Karpas-422 (cell line): ENCODE measurements around the gene TMEM187. TPM values are rescaled to one million over a fixed set of nuclear protein-coding genes. Genes with fewer than 3 reads are reported as not detected.
"Not testable (repeated sequence)": the region's sequence is repeated elsewhere in the genome, so short reads cannot be mapped to it uniquely, and the experiment has no call there.

Source experiments
- DNase-seq: peaks from one replicate; pipeline ENCODE4 v3.0.0-alpha.2; 2015
- H2AFZ ChIP-seq: fragments of 200-600 bp; sonication (generic); 2 replicates; pipeline ENCODE4 v1.6.1; 2014; ENCODE audit warnings: antibody characterized with exemption, low read length, mixed read lengths
- H3K27ac ChIP-seq: fragments of 200-600 bp; sonication (generic); 2 replicates; pipeline ENCODE4 v1.5.1; 2014; ENCODE audit warnings: mild to moderate bottlenecking, low read length, moderate library complexity
- H3K27me3 ChIP-seq: fragments of 200-600 bp; sonication (generic); 2 replicates; pipeline ENCODE4 v1.6.1; 2014; ENCODE audit warnings: low read length, mixed read lengths
- H3K36me3 ChIP-seq: fragments of 200-600 bp; sonication (generic); 2 replicates; pipeline ENCODE4 v1.6.1; 2014; ENCODE audit warnings: low read length, mixed read lengths; ENCODE audit not compliant: insufficient read depth
- H3K4me1 ChIP-seq: fragments of 200-600 bp; sonication (generic); 2 replicates; pipeline ENCODE4 v1.6.1; 2014; ENCODE audit warnings: mild to moderate bottlenecking, low read length, mixed read lengths
- H3K4me2 ChIP-seq: fragments of 200-600 bp; sonication (generic); 2 replicates; pipeline ENCODE4 v1.6.1; 2014; ENCODE audit warnings: low read length, low read depth, mild to moderate bottlenecking; ENCODE audit not compliant: poor library complexity, severe bottlenecking
- H3K4me3 ChIP-seq: fragments of 200-600 bp; sonication (generic); 2 replicates; pipeline ENCODE4 v1.5.1; 2014; ENCODE audit warnings: mild to moderate bottlenecking, antibody characterized with exemption, low read length, mixed read lengths
- H3K79me2 ChIP-seq: fragments of 200-600 bp; sonication (generic); 2 replicates; pipeline ENCODE4 v1.6.1; 2014; ENCODE audit warnings: mild to moderate bottlenecking, low read length, mixed read lengths
- H3K9ac ChIP-seq: fragments of 200-600 bp; sonication (generic); 2 replicates; pipeline ENCODE4 v1.6.0; 2014; ENCODE audit warnings: low read length
- H3K9me2 ChIP-seq: fragments of 200-600 bp; sonication (generic), shearing (Covaris generic); replicated peaks from 2 replicates; pipeline ENCODE4 v1.6.0; 2014; ENCODE audit warnings: mild to moderate bottlenecking, low read length, moderate library complexity; ENCODE audit not compliant: insufficient read depth
- H3K9me3 ChIP-seq: fragments of 300-700, 200-600 bp; sonication (generic); 2 replicates; pipeline ENCODE4 v1.6.1; 2014; ENCODE audit warnings: low read length, mixed read lengths
- H4K20me1 ChIP-seq: fragments of 200-600 bp; sonication (generic); 2 replicates; pipeline ENCODE4 v1.6.1; 2014; ENCODE audit warnings: mild to moderate bottlenecking, antibody characterized with exemption, low read length, low read depth; ENCODE audit not compliant: insufficient read depth
- total RNA-seq: library from RNA; depleted of rRNA; stranded (reverse); fragments of >200 nt; shearing (Covaris generic); gene quantifications from 2 replicates; pipeline ENCODE4 v1.2.3, GENCODE V29; 2014; ENCODE audit warnings: low replicate concordance

The TMEM187 gene
- total RNA-seq, 1 experiment from 2014 or later: 1.5 TPM

DNA sequence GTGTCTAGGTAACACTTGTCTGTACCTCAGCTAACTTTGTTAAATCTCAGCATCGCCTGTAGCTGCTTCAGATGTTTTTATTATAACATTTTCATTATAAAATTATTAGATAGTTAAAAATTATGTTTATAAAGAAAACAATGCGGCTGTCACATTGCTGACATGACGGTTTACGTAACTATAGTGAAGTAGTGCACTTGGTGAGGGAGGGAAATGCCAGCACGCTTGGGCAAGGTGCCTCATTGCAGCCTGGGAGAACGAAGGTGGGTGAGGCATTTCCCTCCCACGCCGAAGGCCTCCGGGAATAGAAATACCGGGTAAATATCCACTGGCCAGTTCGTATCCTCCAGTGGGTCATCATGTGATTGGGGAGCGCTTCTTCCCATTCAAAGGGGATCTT lies 15.9 kb downstream of the TMEM187 start:
- Histone ChIP-seq H3K4me2 (no peak overlapping the region), H3K9ac (no peak overlapping the region), H3K9me2 (no peaks in the 10 kb centered on the region), H3K4me3 (no peak overlapping the region), H4K20me1 (no peaks in the 10 kb centered on the region), H3K79me2 (no peaks in the 10 kb centered on the region), H3K36me3 (no peaks in the 10 kb centered on the region), H3K9me3 (no peaks in the 10 kb centered on the region), H2AFZ (no peak overlapping the region), H3K27ac (no peak overlapping the region), H3K27me3 (no peaks in the 10 kb centered on the region), H3K4me1 (peaks cover 5% of the 10 kb centered on the region)
- no peak for DNase-seq

DNA sequence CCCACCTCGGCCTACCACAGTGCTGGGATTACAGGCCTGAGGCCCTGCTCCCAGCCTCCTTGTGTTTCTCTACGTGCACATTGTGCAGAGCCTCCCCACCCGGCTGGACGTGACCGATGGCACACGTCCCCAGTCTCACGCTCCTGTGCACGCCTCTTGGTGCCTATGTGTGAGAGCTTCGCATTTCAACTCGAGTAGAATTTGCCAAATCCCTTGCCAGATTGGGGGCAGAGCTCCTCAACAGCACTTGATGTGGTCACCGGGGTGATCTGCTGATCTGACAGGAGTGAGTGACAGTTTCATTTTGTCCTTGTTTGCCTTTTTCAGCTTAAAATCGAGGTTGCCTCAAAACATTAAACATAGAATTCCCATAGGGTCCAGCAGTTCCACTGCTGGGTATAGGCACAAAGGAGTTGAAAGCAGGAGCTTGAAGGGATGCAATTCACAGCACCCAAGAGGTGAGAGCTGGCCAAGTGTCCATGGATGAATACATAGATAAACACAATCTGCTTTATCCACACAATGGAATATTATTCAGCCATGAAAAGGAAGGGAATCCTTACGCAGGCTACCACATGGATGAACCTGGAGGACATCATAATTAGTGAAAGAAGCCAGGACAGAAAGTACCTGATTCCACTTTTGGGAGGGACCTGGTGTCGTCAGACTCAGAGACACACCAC lies 17.6 kb downstream of the TMEM187 start:
- Histone ChIP-seq H3K9me2 (no peaks in the 10 kb centered on the region), H3K27ac (no peak overlapping the region), H3K79me2 (no peaks in the 10 kb centered on the region), H2AFZ (no peak overlapping the region), H3K4me3 (no peak overlapping the region), H3K36me3 (no peaks in the 10 kb centered on the region), H3K4me1 (peaks cover 4% of the 10 kb centered on the region), H3K9me3 (no peaks in the 10 kb centered on the region), H3K9ac (no peak overlapping the region), H3K4me2 (no peak overlapping the region), H4K20me1 (no peaks in the 10 kb centered on the region), H3K27me3 (no peaks in the 10 kb centered on the region)
- DNase-seq: no peak

- H4K20me1 ChIP-seq: no peaks in the 10 kb centered on the region
- no peaks in the 10 kb centered on the region for H3K9me2 ChIP-seq
- DNase-seq: no peak
- H3K4me1 ChIP-seq: no peaks in the 10 kb centered on the region
- H3K36me3 ChIP-seq: no peaks in the 10 kb centered on the region
- H3K4me3 ChIP-seq: no peak overlapping the region
- no peaks in the 10 kb centered on the region for H3K9me3 ChIP-seq
- H3K4me2 ChIP-seq: no peak overlapping the region
- H2AFZ ChIP-seq: no peak overlapping the region
- H3K79me2 ChIP-seq: no peaks in the 10 kb centered on the region
- no peaks in the 10 kb centered on the region for H3K27me3 ChIP-seq
- no peak overlapping the region for H3K27ac ChIP-seq
- no peak overlapping the region for H3K9ac ChIP-seq
These were observed 18.5 kb downstream of the TMEM187 start for GRCh38 chrX:153991013-153991580.

GRCh38 chrX:153992180-153992579 lies 19.6 kb downstream of the TMEM187 start:
- H3K4me1 ChIP-seq: no peaks in the 10 kb centered on the region
- H3K9me2 ChIP-seq: no peaks in the 10 kb centered on the region
- H3K4me3 ChIP-seq: no peak overlapping the region
- H3K27me3 ChIP-seq: no peaks in the 10 kb centered on the region
- no peak overlapping the region for H3K4me2 ChIP-seq
- DNase-seq: no peak
- no peaks in the 10 kb centered on the region for H3K36me3 ChIP-seq
- H4K20me1 ChIP-seq: no peaks in the 10 kb centered on the region
- H3K27ac ChIP-seq: no peak overlapping the region
- H3K9me3 ChIP-seq: no peaks in the 10 kb centered on the region
- no peak overlapping the region for H2AFZ ChIP-seq
- no peaks in the 10 kb centered on the region for H3K79me2 ChIP-seq
- H3K9ac ChIP-seq: no peak overlapping the region

DNA sequence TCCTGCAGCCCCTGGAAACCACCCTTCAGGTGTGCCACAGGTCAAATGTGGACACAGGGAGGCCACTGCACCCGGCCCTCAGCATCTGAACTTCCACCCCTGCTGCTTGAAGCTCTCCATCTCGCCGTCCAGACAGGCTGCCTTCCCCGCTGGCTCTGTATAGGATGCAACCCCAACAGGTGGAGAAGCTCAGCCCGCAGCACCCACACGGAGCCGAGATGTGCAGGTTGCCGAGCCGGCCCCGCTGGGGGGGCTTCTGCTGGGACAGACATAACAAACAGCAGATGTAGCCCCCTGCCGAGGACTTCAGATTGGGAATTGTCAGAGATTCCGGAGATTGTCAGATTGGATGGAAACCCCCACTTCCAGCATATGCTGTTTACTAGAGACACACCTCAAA lies 20.5 kb downstream of the TMEM187 start:
- no peak for DNase-seq
- H3K79me2 ChIP-seq: no peaks in the 10 kb centered on the region
- H3K27ac ChIP-seq: no peak overlapping the region
- H2AFZ ChIP-seq: no peak overlapping the region
- H4K20me1 ChIP-seq: no peaks in the 10 kb centered on the region
- H3K9me3 ChIP-seq: no peaks in the 10 kb centered on the region
- no peak overlapping the region for H3K4me3 ChIP-seq
- H3K27me3 ChIP-seq: no peaks in the 10 kb centered on the region
- H3K9me2 ChIP-seq: no peaks in the 10 kb centered on the region
- no peak overlapping the region for H3K4me2 ChIP-seq
- H3K4me1 ChIP-seq: no peaks in the 10 kb centered on the region
- H3K9ac ChIP-seq: no peak overlapping the region
- H3K36me3 ChIP-seq: no peaks in the 10 kb centered on the region

- Histone ChIP-seq H3K27me3 (no peaks in the 10 kb centered on the region), H3K9me3 (no peaks in the 10 kb centered on the region), H3K27ac (no peak overlapping the region), H3K9ac (no peak overlapping the region), H3K79me2 (no peaks in the 10 kb centered on the region), H3K4me2 (no peak overlapping the region), H4K20me1 (no peaks in the 10 kb centered on the region), H3K4me1 (no peaks in the 10 kb centered on the region), H3K9me2 (no peaks in the 10 kb centered on the region), H2AFZ (no peak overlapping the region), H3K4me3 (no peak overlapping the region), H3K36me3 (no peaks in the 10 kb centered on the region)
- DNase-seq: no peak
These were observed 21.4 kb downstream of the TMEM187 start for GRCh38 chrX:153993978-153994377.

DNA sequence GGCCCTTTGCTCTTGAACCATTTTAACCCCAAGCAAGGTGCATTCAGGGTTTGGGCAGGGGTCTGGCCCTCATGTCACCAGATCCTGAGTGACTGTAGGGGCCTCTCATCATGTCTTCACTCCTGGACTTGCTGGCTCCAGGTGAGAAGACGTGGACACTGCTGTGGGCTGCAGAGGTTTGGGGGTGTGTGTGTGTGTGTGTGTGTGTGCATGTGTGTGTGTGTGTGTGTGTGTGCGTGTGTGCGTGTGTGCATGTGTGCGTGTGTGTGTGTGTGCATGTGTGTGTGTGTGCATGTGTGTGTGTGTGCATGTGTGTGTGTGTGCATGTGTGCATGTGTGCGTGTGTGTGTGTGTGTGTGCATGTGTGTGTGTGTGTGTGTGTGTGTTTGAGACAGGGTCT lies 21.8 kb downstream of the TMEM187 start:
- not testable (repeated sequence) for H3K4me2 ChIP-seq, H3K9ac ChIP-seq, H3K9me2 ChIP-seq, H3K27ac ChIP-seq, H3K9me3 ChIP-seq, H3K4me3 ChIP-seq, H3K4me1 ChIP-seq, H3K36me3 ChIP-seq, H3K79me2 ChIP-seq, H4K20me1 ChIP-seq, H3K27me3 ChIP-seq, H2AFZ ChIP-seq, DNase-seq

DNA sequence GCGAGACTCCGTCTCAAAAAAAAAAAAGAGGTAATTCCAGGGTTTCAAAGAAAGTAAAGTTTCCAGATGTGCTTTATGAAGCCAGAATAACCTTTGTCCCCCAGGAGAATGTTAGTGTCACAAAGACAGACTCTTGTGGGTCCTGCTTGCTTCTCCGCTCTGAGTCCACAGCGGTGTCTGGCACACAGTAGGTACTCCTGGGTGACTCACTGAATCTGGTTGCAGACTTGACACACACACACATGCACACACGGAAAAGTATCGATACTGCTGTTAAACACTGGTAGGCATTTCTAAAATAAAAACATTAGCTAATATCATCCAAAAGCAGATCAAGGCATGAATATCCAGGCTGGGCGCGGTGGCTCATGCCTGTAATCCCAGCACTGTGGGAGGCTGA lies 22.9 kb downstream of the TMEM187 start:
- Histone ChIP-seq H3K9me2 (no peaks in the 10 kb centered on the region), H2AFZ (no peak overlapping the region), H3K27me3 (no peaks in the 10 kb centered on the region), H3K4me3 (no peak overlapping the region), H3K27ac (no peak overlapping the region), H3K9me3 (no peaks in the 10 kb centered on the region), H3K4me2 (no peak overlapping the region), H3K79me2 (no peaks in the 10 kb centered on the region), H3K36me3 (no peaks in the 10 kb centered on the region), H4K20me1 (no peaks in the 10 kb centered on the region), H3K9ac (no peak overlapping the region), H3K4me1 (no peaks in the 10 kb centered on the region)
- no peak for DNase-seq
